ENCODE data around the gene ADK.

ADK gene

GRCh38 chr10:74307061-74307651 is 156.1 kb downstream of the ADK start:
- Histone ChIP-seq H3K4me2 (ENCODE audit: low read depth, low read length, poor library complexity, severe bottlenecking) (peak overlapping the region; percentile 47), H3K9me2 (replicated peaks; ENCODE audit: low read depth, low read length) (no peaks in the 10 kb centered on the region), H3K27me3 (ENCODE audit: insufficient read depth, low read length, poor library complexity, severe bottlenecking) (no peaks in the 10 kb centered on the region), H3F3A (ENCODE audit: low read depth) (no peaks in the 10 kb centered on the region), H3K36me3 (ENCODE audit: insufficient read depth, low read length) (no peaks in the 10 kb centered on the region), H4K20me1 (ENCODE audit: insufficient read depth, low read length, poor library complexity, severe bottlenecking) (no peaks in the 10 kb centered on the region), H3K4me3 (ENCODE audit: low read length, poor library complexity, severe bottlenecking) (peak overlapping the region; percentile 5), H2AFZ (ENCODE audit: low read length) (no peak overlapping the region), H3K4me1 (ENCODE audit: insufficient read depth, low read length, poor library complexity, severe bottlenecking) (peaks cover 19% of the 10 kb centered on the region), H3K79me2 (ENCODE audit: insufficient read depth, low read length) (no peaks in the 10 kb centered on the region), H3K9ac (ENCODE audit: low read depth, low read length, poor library complexity, severe bottlenecking) (peak overlapping the region; percentile 21), H3K9me3 (ENCODE audit: insufficient read depth, low read depth, low read length) (no peaks in the 10 kb centered on the region)
- TF ChIP-seq, protein P1, sequence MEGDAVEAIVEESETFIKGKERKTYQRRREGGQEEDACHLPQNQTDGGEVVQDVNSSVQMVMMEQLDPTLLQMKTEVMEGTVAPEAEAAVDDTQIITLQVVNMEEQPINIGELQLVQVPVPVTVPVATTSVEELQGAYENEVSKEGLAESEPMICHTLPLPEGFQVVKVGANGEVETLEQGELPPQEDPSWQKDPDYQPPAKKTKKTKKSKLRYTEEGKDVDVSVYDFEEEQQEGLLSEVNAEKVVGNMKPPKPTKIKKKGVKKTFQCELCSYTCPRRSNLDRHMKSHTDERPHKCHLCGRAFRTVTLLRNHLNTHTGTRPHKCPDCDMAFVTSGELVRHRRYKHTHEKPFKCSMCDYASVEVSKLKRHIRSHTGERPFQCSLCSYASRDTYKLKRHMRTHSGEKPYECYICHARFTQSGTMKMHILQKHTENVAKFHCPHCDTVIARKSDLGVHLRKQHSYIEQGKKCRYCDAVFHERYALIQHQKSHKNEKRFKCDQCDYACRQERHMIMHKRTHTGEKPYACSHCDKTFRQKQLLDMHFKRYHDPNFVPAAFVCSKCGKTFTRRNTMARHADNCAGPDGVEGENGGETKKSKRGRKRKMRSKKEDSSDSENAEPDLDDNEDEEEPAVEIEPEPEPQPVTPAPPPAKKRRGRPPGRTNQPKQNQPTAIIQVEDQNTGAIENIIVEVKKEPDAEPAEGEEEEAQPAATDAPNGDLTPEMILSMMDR (conservative IDR thresholded peaks at IDR 0.05; ENCODE audit: low read length), result no peak
- no peak for TF ChIP-seq EZH2phosphoT487 (IDR thresholded peaks at IDR 0.05; ENCODE audit: borderline replicate concordance)

GRCh38 chr10:74310652-74311257 is 159.7 kb downstream of the ADK start:
- TF ChIP-seq, protein P1 (conservative IDR thresholded peaks at IDR 0.05; ENCODE audit: low read length), result no peak
- no peak for TF ChIP-seq EZH2phosphoT487 (IDR thresholded peaks at IDR 0.05; ENCODE audit: borderline replicate concordance)
- no peaks in the 10 kb centered on the region for H3K36me3 ChIP-seq (ENCODE audit: insufficient read depth, low read length)
- no peaks in the 10 kb centered on the region for H3K9me2 ChIP-seq (replicated peaks; ENCODE audit: low read depth, low read length)
- H3K4me2 ChIP-seq (ENCODE audit: low read depth, low read length, poor library complexity, severe bottlenecking), result no peak overlapping the region
- H3K9ac ChIP-seq (ENCODE audit: low read depth, low read length, poor library complexity, severe bottlenecking), result no peak overlapping the region
- no peaks in the 10 kb centered on the region for H4K20me1 ChIP-seq (ENCODE audit: insufficient read depth, low read length, poor library complexity, severe bottlenecking)
- H2AFZ ChIP-seq (ENCODE audit: low read length), result no peak overlapping the region
- H3K9me3 ChIP-seq (ENCODE audit: insufficient read depth, low read depth, low read length), result no peaks in the 10 kb centered on the region
- no peak overlapping the region for H3K4me3 ChIP-seq (ENCODE audit: low read length, poor library complexity, severe bottlenecking)
- H3F3A ChIP-seq (ENCODE audit: low read depth), result no peaks in the 10 kb centered on the region
- peaks cover 31% of the 10 kb centered on the region for H3K4me1 ChIP-seq (ENCODE audit: insufficient read depth, low read length, poor library complexity, severe bottlenecking)
- H3K27me3 ChIP-seq (ENCODE audit: insufficient read depth, low read length, poor library complexity, severe bottlenecking), result no peaks in the 10 kb centered on the region
- H3K79me2 ChIP-seq (ENCODE audit: insufficient read depth, low read length), result no peaks in the 10 kb centered on the region

DNA sequence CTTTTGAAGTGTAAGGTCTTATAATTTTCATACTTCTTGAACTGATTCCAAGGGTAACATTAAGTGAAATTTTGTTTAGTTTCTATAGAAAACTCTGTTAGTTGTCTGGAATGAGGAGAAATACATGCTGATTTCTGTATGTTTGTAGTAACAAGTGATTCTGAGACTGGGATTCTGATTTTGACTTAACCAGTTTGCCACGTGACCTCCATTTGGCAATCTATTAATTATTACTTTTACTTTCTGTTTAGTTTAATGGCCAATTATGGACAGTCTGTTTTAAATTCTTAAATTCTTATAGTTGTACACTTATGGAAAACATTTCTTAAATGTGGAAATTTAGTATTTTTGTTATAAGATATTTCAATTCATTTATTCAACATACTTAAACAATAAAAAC is 163.1 kb downstream of the ADK start:
- no peaks in the 10 kb centered on the region for H3K27me3 ChIP-seq (ENCODE audit: insufficient read depth, low read length, poor library complexity, severe bottlenecking)
- H3K9me2 ChIP-seq (replicated peaks; ENCODE audit: low read depth, low read length), result no peaks in the 10 kb centered on the region
- peak overlapping the region; percentile 62 for H3K4me2 ChIP-seq (ENCODE audit: low read depth, low read length, poor library complexity, severe bottlenecking)
- H3K9ac ChIP-seq (ENCODE audit: low read depth, low read length, poor library complexity, severe bottlenecking), result peak overlapping the region; percentile 28
- H2AFZ ChIP-seq (ENCODE audit: low read length), result no peak overlapping the region; the same call in 1 of the 2 replicates
- TF ChIP-seq, protein P1 (conservative IDR thresholded peaks at IDR 0.05; ENCODE audit: low read length), result no peak
- TF ChIP-seq EZH2phosphoT487 (IDR thresholded peaks at IDR 0.05; ENCODE audit: borderline replicate concordance), result no peak
- H3K36me3 ChIP-seq (ENCODE audit: insufficient read depth, low read length), result no peaks in the 10 kb centered on the region
- H3K79me2 ChIP-seq (ENCODE audit: insufficient read depth, low read length), result no peaks in the 10 kb centered on the region
- no peaks in the 10 kb centered on the region for H4K20me1 ChIP-seq (ENCODE audit: insufficient read depth, low read length, poor library complexity, severe bottlenecking)
- no peaks in the 10 kb centered on the region for H3F3A ChIP-seq (ENCODE audit: low read depth)
- H3K4me3 ChIP-seq (ENCODE audit: low read length, poor library complexity, severe bottlenecking), result peak overlapping the region; percentile 54
- peaks cover 17% of the 10 kb centered on the region for H3K4me1 ChIP-seq (ENCODE audit: insufficient read depth, low read length, poor library complexity, severe bottlenecking)
- no peaks in the 10 kb centered on the region for H3K9me3 ChIP-seq (ENCODE audit: insufficient read depth, low read depth, low read length)

Measured in Loucy (cell line).